T-helper 17 cell (primary cell): ENCODE measurements around the gene AMOTL2. TPM values are rescaled to one million over a fixed set of nuclear protein-coding genes. Genes with fewer than 3 reads are reported as not detected.

ENCODE experiments used
- ATAC-seq: fragments of 150-1000 bp; cut with Tn5 transposase; 2 replicates; pipeline ENCODE4 v1.10.0; 2021; ENCODE audit warnings: mild to moderate bottlenecking, moderate library complexity
- DNase-seq, 3 donors: peaks; one replicate each; pipeline versions ENCODE4 v3.0.0 to v3.0.0-alpha.2; 2020 to 2021
- H3K9me3 ChIP-seq: one replicate; pipeline ENCODE4 v1.7.0; 2013; ENCODE audit warnings: low read length, mild to moderate bottlenecking; ENCODE audit not compliant: control insufficient read depth, poor library complexity, severe bottlenecking
- H3K27ac Mint-ChIP-seq: one replicate; pipeline ENCODE4 v1.8.0; 2022; ENCODE audit warnings: mild to moderate bottlenecking, moderate library complexity, mixed read lengths
- H3K27me3 Mint-ChIP-seq: one replicate; pipeline ENCODE4 v1.8.0; 2022; ENCODE audit warnings: mixed read lengths
- H3K36me3 Mint-ChIP-seq: one replicate; pipeline ENCODE4 v1.8.0; 2022; ENCODE audit warnings: low read depth, mixed read lengths
- H3K4me1 Mint-ChIP-seq: one replicate; pipeline ENCODE4 v1.8.0; 2022; ENCODE audit warnings: mild to moderate bottlenecking, mixed read lengths
- H3K4me3 Mint-ChIP-seq: one replicate; pipeline ENCODE4 v1.8.0; 2022; ENCODE audit warnings: mild to moderate bottlenecking, moderate library complexity, mixed read lengths
- total RNA-seq, 4 donors: library from RNA in 2 of 4; stranded (reverse) in 2 of 4; gene quantifications; one replicate each; pipeline ENCODE4 v1.2.3 and lab custom pipeline; 2022 to 2026

AMOTL2 gene
- total RNA-seq, 2 donors from 2014 or later: not detected

DNA sequence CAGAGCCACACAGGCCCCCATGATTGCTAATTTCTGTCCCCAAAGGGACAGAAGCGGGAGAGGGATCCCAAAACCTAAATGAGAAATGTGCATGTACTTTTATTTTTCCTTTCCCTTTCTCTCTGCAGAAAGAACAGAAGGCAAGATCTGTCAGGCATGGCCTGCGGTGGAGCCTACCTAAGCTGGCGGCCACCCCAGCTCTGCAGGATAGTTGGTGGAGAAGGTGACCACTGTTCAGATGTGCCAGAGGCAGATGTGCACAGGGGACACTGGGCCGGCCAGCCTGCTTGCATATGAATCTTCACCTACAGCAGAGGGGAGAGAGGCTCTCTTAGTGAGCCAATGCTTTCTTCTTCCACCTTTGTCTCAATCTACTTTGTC, 2.1 kb upstream of the AMOTL2 start:
- Mint-ChIP-seq H3K36me3 (peaks cover 5% of the 10 kb centered on the region), H3K27ac (no peak overlapping the region), H3K4me1 (peaks cover 10% of the 10 kb centered on the region), H3K4me3 (no peak overlapping the region), H3K27me3 (peaks cover 48% of the 10 kb centered on the region)
- H3K9me3 ChIP-seq: no peaks in the 10 kb centered on the region
- ATAC-seq (no peak), DNase-seq (no peak)

DNA sequence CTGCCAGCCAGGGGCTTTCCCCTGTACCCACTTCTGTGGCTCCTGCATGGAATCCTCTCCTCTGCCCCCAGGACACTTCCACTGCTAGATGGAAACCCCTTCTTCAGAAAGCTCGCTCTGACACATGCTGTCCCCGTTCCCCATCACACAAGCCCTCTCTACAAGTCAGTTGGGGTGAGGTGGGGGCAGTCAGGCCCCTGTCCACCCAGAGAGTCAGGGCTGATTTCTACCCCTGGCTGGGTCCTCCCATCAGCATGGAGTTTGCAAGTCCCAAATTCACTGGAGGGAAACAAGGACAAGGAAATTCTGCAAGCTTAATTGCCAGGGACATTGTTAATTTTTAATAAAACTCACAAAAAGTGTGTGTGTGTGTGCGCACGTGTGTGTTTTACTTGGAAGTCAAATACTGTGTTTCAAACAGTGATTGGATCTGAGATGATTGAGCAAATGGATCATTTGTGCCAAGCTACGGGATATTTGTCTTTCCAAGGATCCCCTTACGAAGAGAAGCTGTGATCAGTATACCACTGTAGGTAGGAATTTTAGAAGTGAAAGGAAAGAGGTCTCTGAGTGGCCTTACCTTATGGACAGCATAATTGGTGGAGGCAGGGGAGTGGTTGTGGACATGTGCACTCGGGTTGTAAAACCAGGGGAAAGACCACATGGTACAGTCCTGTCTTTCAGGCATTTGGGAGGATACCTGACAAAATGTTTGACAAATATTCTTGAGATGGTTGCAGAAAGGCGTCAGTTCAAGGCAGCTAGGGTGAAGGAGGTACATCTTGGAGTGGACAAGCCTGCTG, 1.5 kb upstream of the AMOTL2 start:
- no peaks in the 10 kb centered on the region for H3K9me3 ChIP-seq
- Mint-ChIP-seq H3K4me1 (peaks cover 10% of the 10 kb centered on the region), H3K4me3 (peak overlapping the region; percentile 93), H3K36me3 (peaks cover 5% of the 10 kb centered on the region), H3K27me3 (peaks cover 42% of the 10 kb centered on the region), H3K27ac (peak overlapping the region; percentile 80)
- ATAC-seq (no peak), DNase-seq (no peak)

DNA sequence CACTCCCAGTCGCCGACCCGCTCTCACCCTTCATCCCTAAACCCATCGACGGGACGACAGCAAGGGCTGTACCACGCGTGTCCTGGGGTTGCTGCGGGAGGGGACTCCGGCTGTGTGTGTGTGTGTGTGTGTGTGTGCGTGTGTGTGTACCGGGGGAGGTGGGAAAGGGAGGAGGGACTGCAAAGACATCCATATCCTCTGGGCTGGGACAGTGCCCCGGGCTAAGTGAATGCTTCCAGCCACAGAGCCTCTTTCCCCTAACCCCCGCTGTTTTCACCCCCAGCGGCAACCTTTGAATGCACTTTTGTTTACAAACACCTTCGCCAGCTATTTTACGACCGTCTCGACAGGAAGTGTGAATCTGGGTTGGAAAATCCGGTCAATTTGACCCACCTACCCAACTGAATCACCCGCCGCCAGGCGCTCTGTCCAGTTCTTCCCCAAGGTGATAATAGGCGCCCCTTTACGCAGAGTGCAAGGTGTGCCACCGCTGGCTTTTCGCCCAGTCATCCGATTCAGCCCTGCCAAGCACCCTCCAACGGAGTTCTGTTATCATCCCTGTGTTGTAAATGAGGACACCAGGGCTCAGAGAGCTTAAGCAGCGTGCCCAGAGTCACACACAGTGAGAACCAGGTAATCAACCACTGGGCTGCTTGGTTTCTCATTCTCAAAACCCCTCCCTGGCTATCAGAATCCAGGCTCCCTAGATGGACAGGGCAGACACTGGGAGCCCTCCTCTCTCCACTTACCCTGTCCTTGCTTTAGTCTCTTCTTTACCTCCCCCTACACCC, 739 bp upstream of the AMOTL2 start:
- ATAC-seq (peak; percentile 16), DNase-seq (no peak)
- H3K4me3 Mint-ChIP-seq: peak overlapping the region; percentile 93
- H3K4me1 Mint-ChIP-seq: peaks cover 10% of the 10 kb centered on the region
- H3K36me3 Mint-ChIP-seq: peaks cover 5% of the 10 kb centered on the region
- peak overlapping the region; percentile 80 for H3K27ac Mint-ChIP-seq
- H3K9me3 ChIP-seq: no peaks in the 10 kb centered on the region
- H3K27me3 Mint-ChIP-seq: peaks cover 34% of the 10 kb centered on the region

DNA sequence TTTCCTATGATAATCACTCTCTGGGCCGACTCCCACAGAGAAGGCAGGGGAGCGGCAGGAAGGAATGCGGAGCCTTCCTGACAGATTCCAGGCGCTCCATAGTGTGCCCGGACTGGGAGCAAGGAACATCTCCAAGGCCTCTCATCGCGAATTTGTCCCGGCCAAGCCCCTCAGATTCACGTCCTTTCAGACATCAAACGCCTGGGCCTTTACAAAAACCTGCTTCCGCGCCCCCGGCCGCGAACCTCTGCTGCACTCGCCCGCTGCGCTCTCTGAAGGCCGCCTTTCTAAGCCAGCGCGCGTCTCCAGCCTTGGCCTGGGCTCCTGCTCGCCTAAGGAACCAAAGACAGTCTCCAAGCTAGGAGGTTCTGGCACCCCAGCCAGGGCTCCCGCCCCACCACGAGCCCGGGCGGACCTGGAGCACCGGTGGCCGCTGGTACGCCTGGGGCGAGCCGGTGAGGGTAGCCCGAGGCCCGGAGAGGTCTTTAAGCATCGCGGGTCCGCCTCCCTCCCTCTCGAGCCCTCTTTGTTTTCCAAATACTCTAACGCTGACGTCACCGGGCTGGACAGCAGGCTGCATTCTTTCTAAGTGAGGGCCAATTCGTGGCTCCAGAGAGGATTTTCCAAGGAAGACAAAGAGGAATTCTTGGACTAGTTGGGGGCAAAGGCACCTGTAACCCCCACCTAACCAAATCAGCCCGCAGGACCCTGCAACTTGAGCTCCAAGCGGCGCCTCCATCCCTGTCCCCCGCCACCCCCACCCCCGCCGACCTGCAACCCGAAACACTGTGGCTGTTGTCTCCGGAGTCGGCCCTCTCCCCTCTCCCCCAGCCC, 759 bp downstream of the AMOTL2 start:
- H3K27me3 Mint-ChIP-seq: peaks cover 32% of the 10 kb centered on the region

DNA sequence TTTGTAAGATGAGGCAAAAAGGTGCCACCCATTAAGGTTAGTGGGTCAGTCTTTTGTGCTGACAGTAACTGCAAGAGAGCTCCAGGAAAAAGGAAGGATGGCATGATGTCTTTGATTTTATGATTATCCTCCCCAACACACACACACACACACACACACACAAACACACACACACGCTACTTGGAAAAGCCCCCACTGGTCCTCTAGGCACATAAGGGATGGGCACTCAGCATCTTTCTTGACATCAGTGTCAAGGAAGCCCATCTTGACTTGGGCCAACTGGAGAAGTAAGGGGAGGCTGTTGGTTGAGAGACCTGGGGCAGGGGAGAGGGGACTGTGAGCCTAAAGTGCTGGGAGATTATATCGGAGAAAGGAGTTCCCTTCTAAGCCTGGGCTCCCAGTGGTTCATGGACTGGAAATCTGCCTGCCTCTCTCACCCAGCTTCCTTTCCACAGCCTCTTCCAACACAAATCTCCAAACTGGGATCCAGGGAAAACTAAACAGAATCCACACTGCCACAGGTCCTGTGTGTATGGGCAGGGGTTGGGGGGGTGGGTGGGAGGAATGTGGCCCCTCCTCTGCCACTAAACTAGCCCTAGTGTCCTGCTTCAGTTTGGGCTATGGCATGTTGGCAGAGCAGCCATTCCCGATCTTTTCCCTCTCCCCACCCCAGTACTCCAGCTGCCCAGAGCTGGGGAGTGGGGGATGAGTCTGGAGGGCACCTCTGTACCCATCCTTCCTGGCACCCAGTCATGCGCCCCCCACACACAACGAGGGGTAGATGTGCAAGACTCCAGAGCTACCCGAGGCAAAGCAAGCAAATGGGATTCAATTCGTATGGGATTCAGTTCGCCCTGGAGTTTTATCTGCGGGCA, 1.6 kb downstream of the AMOTL2 start:
- Mint-ChIP-seq H3K4me1 (peaks cover 10% of the 10 kb centered on the region), H3K27me3 (peaks cover 25% of the 10 kb centered on the region), H3K27ac (no peak overlapping the region), H3K4me3 (peak overlapping the region; percentile 43), H3K36me3 (peaks cover 5% of the 10 kb centered on the region)
- ATAC-seq (no peak), DNase-seq (no peak)
- no peaks in the 10 kb centered on the region for H3K9me3 ChIP-seq

More for the DNA sequence above, 759 bp downstream of the AMOTL2 start:
- peaks cover 5% of the 10 kb centered on the region for H3K36me3 Mint-ChIP-seq
- peaks cover 10% of the 10 kb centered on the region for H3K4me1 Mint-ChIP-seq
- DNase-seq: no peak
- no peak for ATAC-seq
- no peak overlapping the region for H3K27ac Mint-ChIP-seq
- H3K4me3 Mint-ChIP-seq: peak overlapping the region; percentile 93
- H3K9me3 ChIP-seq: no peaks in the 10 kb centered on the region

DNA sequence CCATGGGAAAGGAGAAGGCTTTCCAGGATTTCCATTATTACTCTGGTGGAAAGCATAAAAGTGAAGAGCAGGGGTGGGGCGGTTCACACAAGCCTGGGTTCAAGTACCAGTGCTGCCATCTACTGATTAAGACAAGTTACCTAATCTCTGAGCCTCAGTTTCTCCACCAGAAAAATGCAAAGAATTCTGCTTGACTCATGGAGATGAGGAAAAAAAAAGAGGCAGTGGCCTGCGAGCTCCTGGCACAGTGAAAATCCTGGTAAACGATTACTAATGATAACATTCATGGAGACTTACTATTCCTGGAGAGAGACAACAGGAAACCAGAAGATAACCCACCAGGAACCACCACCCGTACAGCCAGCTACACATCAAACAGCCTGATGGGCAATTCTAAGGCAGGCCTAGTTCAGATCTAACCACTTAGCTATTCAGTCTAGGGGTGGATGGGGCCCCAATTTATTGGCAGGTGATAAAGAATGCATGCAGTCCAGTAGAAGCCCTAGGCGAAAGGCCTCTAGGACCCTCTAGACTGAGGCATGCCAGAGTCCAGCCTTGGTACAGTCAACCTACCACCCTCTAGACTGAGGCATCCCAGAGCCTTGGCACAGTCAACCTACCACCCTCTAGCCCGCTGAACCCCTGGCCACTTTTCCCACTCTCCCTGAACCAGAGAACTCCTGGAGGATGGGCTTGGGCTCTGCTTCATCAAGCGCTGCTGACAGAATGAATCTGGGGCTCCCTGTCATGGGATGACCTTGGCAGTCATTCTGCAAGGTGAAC, 2.5 kb downstream of the AMOTL2 start:
- H3K9me3 ChIP-seq: no peaks in the 10 kb centered on the region
- Mint-ChIP-seq H3K27ac (no peak overlapping the region), H3K4me3 (no peak overlapping the region), H3K36me3 (peaks cover 5% of the 10 kb centered on the region), H3K4me1 (peaks cover 10% of the 10 kb centered on the region), H3K27me3 (peaks cover 19% of the 10 kb centered on the region)
- no peak for ATAC-seq
- DNase-seq: no peak

DNA sequence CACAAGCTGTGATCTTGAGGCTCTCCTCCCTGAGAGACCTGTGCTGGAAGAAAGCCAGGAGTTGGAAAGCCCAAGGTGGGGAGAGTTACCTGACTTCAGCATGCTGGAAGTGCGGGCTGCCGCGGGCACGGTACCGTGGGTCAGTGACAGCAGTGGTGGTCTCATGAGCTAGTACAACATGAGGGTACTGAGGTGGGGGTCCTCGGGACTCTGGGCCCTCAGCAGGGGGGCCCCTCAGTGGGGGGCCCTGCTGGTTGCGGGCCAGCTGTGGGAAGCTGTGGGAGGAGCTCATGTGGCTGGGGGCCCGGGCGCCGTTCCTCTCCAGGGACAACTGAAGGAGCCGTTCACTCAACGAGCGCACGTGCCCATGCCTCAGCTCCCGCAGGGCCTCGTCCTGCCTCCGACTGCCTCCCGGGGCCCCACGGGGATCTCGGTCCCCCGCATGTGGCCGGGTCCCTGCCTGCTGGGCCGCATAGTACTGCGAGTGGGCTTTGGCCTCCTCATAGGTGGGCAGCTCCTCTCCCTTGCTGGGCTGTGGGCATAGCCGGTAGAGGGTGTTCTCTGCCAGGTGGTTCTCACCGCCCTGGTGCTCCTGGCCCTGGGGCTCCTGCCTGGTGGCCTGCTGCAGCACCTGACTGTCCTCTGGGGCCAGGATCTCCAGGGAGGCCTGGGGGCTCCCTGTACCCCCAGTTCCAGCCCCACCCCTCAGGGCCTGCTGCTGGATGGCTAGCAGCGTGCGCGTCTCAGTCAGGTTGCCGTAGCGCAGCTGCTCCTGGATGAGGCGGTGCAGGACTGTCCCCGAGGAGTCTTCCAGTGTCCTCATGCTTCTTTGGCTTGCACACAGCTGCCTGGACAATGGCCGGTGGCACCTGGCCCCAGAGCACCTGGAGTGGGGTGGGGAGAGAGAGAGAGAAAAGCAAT, 3.4 kb downstream of the AMOTL2 start:
- H3K36me3 Mint-ChIP-seq: peaks cover 5% of the 10 kb centered on the region
- DNase-seq: no peak
- H3K4me1 Mint-ChIP-seq: peaks cover 11% of the 10 kb centered on the region
- no peaks in the 10 kb centered on the region for H3K9me3 ChIP-seq
- peaks cover 13% of the 10 kb centered on the region for H3K27me3 Mint-ChIP-seq
- H3K27ac Mint-ChIP-seq: no peak overlapping the region
- no peak for ATAC-seq
- no peak overlapping the region for H3K4me3 Mint-ChIP-seq

DNA sequence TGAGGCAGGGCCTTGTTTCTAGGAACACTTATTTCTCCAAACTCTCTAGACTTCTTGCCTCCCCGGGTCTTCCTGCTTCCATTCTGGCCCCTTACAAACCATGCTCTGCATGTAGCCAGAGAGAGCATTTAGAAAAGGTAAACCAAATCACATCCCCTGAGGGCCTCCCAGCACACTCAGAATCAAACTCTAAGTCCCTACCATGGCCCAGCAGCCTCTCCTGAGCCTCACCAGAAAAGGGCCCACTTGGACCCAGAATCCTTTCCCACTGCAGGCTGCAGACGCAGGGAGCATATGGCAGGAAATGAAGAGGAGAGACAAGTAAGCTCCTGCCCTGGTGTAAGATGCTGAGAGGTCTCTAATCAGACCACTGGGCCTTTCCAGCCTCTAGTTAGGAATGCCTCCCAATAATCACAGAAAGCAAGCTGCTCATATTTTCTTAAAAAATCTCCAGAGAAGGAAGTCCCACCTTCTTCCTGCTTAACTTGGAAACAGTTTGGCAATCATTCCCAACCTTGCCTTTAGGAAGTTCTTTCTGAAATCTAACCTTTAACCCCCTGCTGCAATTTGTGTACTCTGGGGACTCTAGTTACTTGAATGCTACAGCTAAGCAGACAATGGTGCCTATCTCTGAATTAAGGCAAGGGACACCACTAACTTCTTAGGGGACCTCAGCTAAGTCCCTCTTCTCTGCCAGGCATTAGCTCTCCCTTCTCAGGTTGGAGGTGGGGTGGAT, 4.2 kb downstream of the AMOTL2 start:
- no peak for ATAC-seq
- peaks cover 2% of the 10 kb centered on the region for H3K36me3 Mint-ChIP-seq
- H3K4me1 Mint-ChIP-seq: peaks cover 14% of the 10 kb centered on the region
- H3K9me3 ChIP-seq: no peaks in the 10 kb centered on the region
- H3K27ac Mint-ChIP-seq: no peak overlapping the region
- no peak for DNase-seq
- peaks cover 5% of the 10 kb centered on the region for H3K27me3 Mint-ChIP-seq
- H3K4me3 Mint-ChIP-seq: no peak overlapping the region

DNA sequence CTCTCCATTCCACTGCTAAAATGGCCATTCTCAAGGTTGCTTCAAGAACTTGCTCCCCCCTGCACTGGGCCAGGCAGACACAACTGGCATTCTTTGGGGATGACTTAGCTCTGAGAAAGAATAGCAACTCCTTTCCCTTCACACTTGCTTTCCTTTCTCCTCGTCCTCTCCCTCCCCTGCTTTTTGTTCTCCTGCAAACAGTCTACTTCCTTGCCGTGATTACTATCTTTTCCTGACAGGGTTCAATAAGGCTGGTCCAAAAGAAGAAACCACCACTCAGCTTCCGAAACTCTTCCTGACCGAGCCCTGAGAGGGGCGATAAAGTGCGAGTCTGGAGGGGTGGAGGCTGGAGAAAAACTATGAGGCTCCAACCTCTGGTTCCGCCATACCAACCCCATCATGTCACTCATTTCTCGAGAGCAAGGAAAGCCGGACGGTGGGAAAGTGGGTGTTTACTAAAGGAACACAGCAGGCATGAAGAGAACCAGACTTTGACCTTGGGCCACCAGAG, 5.0 kb downstream of the AMOTL2 start:
- Mint-ChIP-seq H3K4me1 (peaks cover 16% of the 10 kb centered on the region), H3K36me3 (no peaks in the 10 kb centered on the region), H3K27me3 (no peaks in the 10 kb centered on the region), H3K4me3 (no peak overlapping the region), H3K27ac (no peak overlapping the region)
- H3K9me3 ChIP-seq: no peaks in the 10 kb centered on the region
- DNase-seq (no peak), ATAC-seq (no peak)

DNA sequence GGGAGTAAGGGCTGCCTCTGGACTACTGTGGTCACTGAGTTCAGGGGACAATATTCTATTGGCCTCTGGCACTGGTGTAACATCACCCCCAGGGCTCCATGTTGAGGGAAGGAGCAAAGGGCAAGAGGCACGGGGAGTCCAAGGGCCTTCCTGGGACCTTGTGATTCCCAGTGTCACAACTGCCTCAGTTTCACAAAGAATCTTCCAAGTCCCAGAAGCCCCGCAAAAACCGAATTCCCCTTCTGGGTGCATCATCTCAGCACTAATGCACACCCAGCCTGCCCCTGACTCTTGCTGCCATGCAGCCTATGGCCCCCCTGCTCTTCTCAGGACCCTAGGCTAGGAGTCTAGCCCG, 5.5 kb downstream of the AMOTL2 start:
- Mint-ChIP-seq H3K4me3 (no peak overlapping the region), H3K36me3 (no peaks in the 10 kb centered on the region), H3K4me1 (peaks cover 17% of the 10 kb centered on the region), H3K27me3 (no peaks in the 10 kb centered on the region), H3K27ac (no peak overlapping the region)
- ATAC-seq (no peak), DNase-seq (no peak)
- H3K9me3 ChIP-seq: no peaks in the 10 kb centered on the region
